H1 (cell line): ENCODE measurements around the gene PC. TPM values are rescaled to one million over a fixed set of nuclear protein-coding genes. Genes with fewer than 3 reads are reported as not detected.

Source experiments
- CTCF ChIA-PET: fragments of 300-600 bp; sonication (Branson Sonifier 250); formaldehyde crosslinking; loops from one replicate; lab custom pipeline; 2021; ENCODE audit not compliant: partially characterized antibody; lab: Charles Lee
- POLR2A ChIA-PET: fragments of 300-600 bp; sonication (Branson Sonifier 250); formaldehyde crosslinking; loops from one replicate; lab custom pipeline; 2021; ENCODE audit warnings: inconsistent platforms; ENCODE audit not compliant: partially characterized antibody; lab: Charles Lee
- DNase-seq, 2 experiments: peaks; one replicate each; pipeline versions ENCODE4 v3.0.0 to v3.0.0-alpha.2; 2010 to 2022; ENCODE audit warnings: low spot score in 2 of 2, low read depth in 1 of 2, mixed read lengths in 1 of 2
- FAIRE-seq: peaks from 2 replicates; lab custom pipeline; 2011; peaks lifted over from hg19 to GRCh38; lab: Jason Lieb, UNC
- H2AFZ ChIP-seq: 2 replicates; pipeline ENCODE4 v1.8.1; 2012; ENCODE audit warnings: low read length, inconsistent platforms
- H2AK5ac ChIP-seq: 2 replicates; pipeline ENCODE4 v1.6.1; 2013; ENCODE audit warnings: low read depth, low read length
- H2BK120ac ChIP-seq: replicated peaks from 2 replicates; pipeline ENCODE3; 2013; ENCODE audit warnings: low read depth, low read length, inconsistent platforms
- H2BK12ac ChIP-seq: 2 replicates; pipeline ENCODE4 v1.6.1; 2013; ENCODE audit warnings: low read depth, low read length
- H2BK15ac ChIP-seq: 2 replicates; pipeline ENCODE4 v1.6.1; 2013; ENCODE audit warnings: low read length
- H2BK20ac ChIP-seq: 2 replicates; pipeline ENCODE4 v1.6.1; 2013; ENCODE audit warnings: low read length
- H2BK5ac ChIP-seq: 2 replicates; pipeline ENCODE4 v1.6.1; 2013; ENCODE audit warnings: low read depth, low read length
- H3K14ac ChIP-seq: 2 replicates; pipeline ENCODE4 v1.6.1; 2013; ENCODE audit warnings: inconsistent platforms; ENCODE audit not compliant: insufficient read length
- H3K18ac ChIP-seq: 2 replicates; pipeline ENCODE4 v1.6.1; 2013; ENCODE audit warnings: low read length; ENCODE audit errors: extremely low read depth
- H3K23ac ChIP-seq: 2 replicates; pipeline ENCODE4 v1.6.1; 2013; ENCODE audit warnings: inconsistent platforms; ENCODE audit not compliant: insufficient read length
- H3K23me2 ChIP-seq: 2 replicates; pipeline ENCODE4 v1.6.1; 2013; ENCODE audit warnings: low read depth, low read length
- H3K27ac ChIP-seq: 2 replicates; pipeline ENCODE4 v1.6.1; 2011; ENCODE audit warnings: low read depth, low read length, inconsistent platforms
- H3K27me3 ChIP-seq, 4 experiments: replicated peaks in 1 of 4; 1 replicate in 1 of 4; 2 replicates in 3 of 4; pipeline versions ENCODE4 v1.6.1 to v1.8.1; 2011 to 2013; ENCODE audit warnings: low read length in 3 of 4, mild to moderate bottlenecking in 3 of 4, inconsistent platforms in 2 of 4, mixed read lengths in 2 of 4, moderate library complexity in 1 of 4; ENCODE audit not compliant: control insufficient read depth in 3 of 4, insufficient read depth in 3 of 4; ENCODE audit errors: extremely low read depth in 1 of 4
- H3K36me3 ChIP-seq, 4 experiments: 2 replicates each; pipeline versions ENCODE4 v1.6.1 to v1.8.1; 2011 to 2013; ENCODE audit warnings: mild to moderate bottlenecking in 4 of 4, low read length in 3 of 4, moderate library complexity in 2 of 4, control low read depth in 1 of 4, inconsistent platforms in 1 of 4; ENCODE audit not compliant: insufficient read depth in 4 of 4, control insufficient read depth in 2 of 4
- H3K4ac ChIP-seq: replicated peaks from 2 replicates; pipeline ENCODE3; 2013; ENCODE audit warnings: low read length, low read depth, mixed read lengths, inconsistent platforms; ENCODE audit not compliant: insufficient read length
- H3K4me1 ChIP-seq, 4 experiments: replicated peaks in 1 of 4; 1 replicate in 1 of 4; 2 replicates in 3 of 4; pipeline versions ENCODE4 v1.6.1 to v1.8.1; 2011 to 2013; ENCODE audit warnings: low read length in 3 of 4, inconsistent platforms in 2 of 4, mixed read lengths in 1 of 4; ENCODE audit not compliant: insufficient read depth in 4 of 4, control insufficient read depth in 3 of 4
- H3K4me2 ChIP-seq, 2 experiments: 2 replicates each; pipeline versions ENCODE4 v1.6.1 to v1.8.1; 2011 to 2013; ENCODE audit warnings: low read depth in 2 of 2, low read length in 2 of 2, control low read depth in 1 of 2, inconsistent platforms in 1 of 2, mild to moderate bottlenecking in 1 of 2; ENCODE audit not compliant: insufficient read depth in 1 of 2
- H3K4me3 ChIP-seq, 4 experiments: fragments of 200-600, 300-600 bp in 1 of 4; sonication (generic), shearing (Covaris generic), sonication (Bioruptor Twin) in 1 of 4; 2 replicates each; pipeline versions ENCODE4 v1.5.1 to v1.8.1; 2011 to 2016; ENCODE audit warnings: low read length in 4 of 4, low read depth in 3 of 4, control low read depth in 2 of 4, inconsistent platforms in 2 of 4, mild to moderate bottlenecking in 2 of 4, mixed read lengths in 1 of 4, moderate library complexity in 1 of 4; ENCODE audit not compliant: insufficient read depth in 2 of 4; ENCODE audit errors: extremely low read depth in 1 of 4
- H3K56ac ChIP-seq: replicated peaks from 2 replicates; pipeline ENCODE3; 2013; ENCODE audit warnings: low read depth, mild to moderate bottlenecking, mixed read lengths, low read length, inconsistent platforms; ENCODE audit not compliant: insufficient read length
- H3K79me1 ChIP-seq: 2 replicates; pipeline ENCODE4 v1.6.1; 2013; ENCODE audit warnings: low read depth, low read length, control low read depth
- H3K79me2 ChIP-seq, 2 experiments: 2 replicates each; pipeline versions ENCODE4 v1.6.1 to v1.8.1; 2012 to 2013; ENCODE audit warnings: low read length in 2 of 2, mild to moderate bottlenecking in 2 of 2, inconsistent platforms in 1 of 2; ENCODE audit not compliant: insufficient read depth in 2 of 2, control insufficient read depth in 1 of 2
- H3K9ac ChIP-seq, 4 experiments: replicated peaks in 1 of 4; 1 replicate in 1 of 4; 2 replicates in 3 of 4; pipeline versions ENCODE4 v1.6.1 to v1.8.1; 2011 to 2013; ENCODE audit warnings: low read depth in 3 of 4, low read length in 3 of 4, control low read depth in 2 of 4, mild to moderate bottlenecking in 2 of 4, moderate library complexity in 2 of 4, inconsistent platforms in 1 of 4; ENCODE audit errors: extremely low read depth in 1 of 4
- H3K9me3 ChIP-seq, 2 experiments: 2 replicates each; pipeline versions ENCODE4 v1.6.1 to v1.8.1; 2012 to 2013; ENCODE audit warnings: mild to moderate bottlenecking in 2 of 2, moderate library complexity in 2 of 2, control low read depth in 1 of 2, inconsistent platforms in 1 of 2, low read depth in 1 of 2, low read length in 1 of 2, mixed read lengths in 1 of 2; ENCODE audit not compliant: insufficient read depth in 2 of 2
- H4K20me1 ChIP-seq, 2 experiments: replicated peaks in 1 of 2; 2 replicates each; pipeline versions ENCODE3 to v1.8.1; 2011 to 2013; ENCODE audit warnings: inconsistent platforms in 2 of 2, low read length in 2 of 2, mild to moderate bottlenecking in 1 of 2; ENCODE audit not compliant: insufficient read depth in 2 of 2, control insufficient read depth in 1 of 2
- H4K5ac ChIP-seq: 2 replicates; pipeline ENCODE4 v1.6.1; 2013; ENCODE audit warnings: low read length, low read depth, mixed read lengths, inconsistent platforms; ENCODE audit not compliant: insufficient read length
- H4K8ac ChIP-seq: 2 replicates; pipeline ENCODE4 v1.8.0; 2013; ENCODE audit warnings: mild to moderate bottlenecking, moderate library complexity, low read length, inconsistent platforms; ENCODE audit not compliant: insufficient read depth; ENCODE audit errors: extremely low read depth
- H4K91ac ChIP-seq: replicated peaks from 2 replicates; pipeline ENCODE3; 2013; ENCODE audit warnings: low read length, mixed read lengths, inconsistent platforms; ENCODE audit not compliant: insufficient read length
- KDM5A ChIP-seq: fragments of 200-600 bp; IDR thresholded peaks from 2 replicates; pipeline ENCODE4 v1.7.1; 2012; ENCODE audit warnings: mild to moderate bottlenecking, low read length, inconsistent platforms, mixed read lengths
- WGBS, 2 experiments: shearing (Covaris generic) in 1 of 2; methylation state at CpG; one replicate each; pipeline versions ENCODE4 v1.1.6 to v1.1.7; 2013 to 2015; ENCODE audit warnings: low lambda C conversion rate in 2 of 2, mixed read lengths in 2 of 2, inconsistent platforms in 1 of 2, low coverage in 1 of 2, missing lambda C conversion rate in 1 of 2; ENCODE audit not compliant: insufficient replicate concordance in 2 of 2, insufficient coverage in 1 of 2, insufficient read length in 1 of 2; ENCODE audit errors: extremely low coverage in 1 of 2, missing lambda C conversion rate in 1 of 2; 5-methylcytosine and 5-hydroxymethylcytosine counted together
- polyA plus RNA-seq, 7 experiments: library from polyadenylated mRNA; depleted of rRNA in 3 of 7; stranded (reverse) in 5 of 7; unstranded in 2 of 7; fragments of >200 nt in 5 of 7; fragments of 200-250 nt in 2 of 7; gene quantifications; 1 replicate in 5 of 7; 2 replicates in 1 of 7; 4 replicates in 1 of 7; pipeline versions ENCODE4 v1.2.1 to v1.2.3, GENCODE V29; 2011 to 2013; ENCODE audit warnings: missing spikeins in 2 of 7, mixed read lengths in 2 of 7
- total RNA-seq: library from RNA; stranded (reverse); fragmentation: NEBNext Ultra II Directional; extraction: Animal tissue kit (Norgen Biotek cat#: 25700); gene quantifications from 2 replicates; pipeline ENCODE4 v1.2.1, GENCODE V29; 2021

Gene PC
- total and polyA plus RNA-seq, 2 of the 8 experiments (the other 6 are each of a cell fraction or from before 2014, with no cell fraction given) = 11.5 to 27.5 TPM

- 93% methylated on average over 4 of the region's 4 CpGs; no CpG with 5 or more reads in 1 of the 2 experiments for WGBS, 2 experiments
- FAIRE-seq = no peak
- no peak for TF ChIP-seq KDM5A
These were observed 47.5 kb downstream of the PC start for GRCh38 chr11:66910669-66911068.

More at GRCh38 chr11:66910669-66911068, 47.5 kb downstream of the PC start:
- Histone ChIP-seq H3K4me2 (no peak overlapping the region), H3K79me2 (no peaks in the 10 kb centered on the region), H3K4ac (no peak overlapping the region), H3K4me1 (peaks cover 6 to 34% (median 22%) of the 10 kb centered on the region in 4 experiments), H2BK5ac (no peak overlapping the region), H2BK15ac (no peak overlapping the region), H3K18ac (no peak overlapping the region), H2AFZ (no peak overlapping the region), H3K9ac (no peak overlapping the region), H3K23ac (no peak overlapping the region), H4K20me1 (no peaks in the 10 kb centered on the region), H3K9me3 (no peaks in the 10 kb centered on the region), H3K27me3 (no peaks in the 10 kb centered on the region), H3K27ac (no peak overlapping the region), H3K56ac (no peak overlapping the region), H3K79me1 (no peaks in the 10 kb centered on the region; the same call in 1 of the 2 replicates), H3K4me3 (no peak overlapping the region), H3K36me3 (no peaks in the 10 kb centered on the region), H4K91ac (no peak overlapping the region), H2BK120ac (no peak overlapping the region), H4K5ac (no peak overlapping the region), H3K14ac (no peak overlapping the region), H2AK5ac (no peak overlapping the region), H2BK12ac (no peak overlapping the region), H3K23me2 (no peaks in the 10 kb centered on the region), H2BK20ac (no peak overlapping the region), H4K8ac (no peak overlapping the region)
- ChIA-PET POLR2A (no interaction called here), CTCF (interaction anchor here (0.6 to 1.4 kb wide), 6 partner anchors 10 to 446 kb away, joined by 3 to 6 read pairs (median 4); no protein-coding TSS in a partner anchor)
- no peak for DNase-seq
